Right renal cortex interstitium (tissue), 3 donors: Measurements from ENCODE around the gene SLC26A1. TPM values are rescaled to one million over a fixed set of nuclear protein-coding genes. Genes with fewer than 3 reads are reported as not detected.

ENCODE experiments used
- DNase-seq, 3 donors: peaks; one replicate each; pipeline ENCODE4 v3.0.0-alpha.2; 2013; ENCODE audit warnings: low read depth in 3 of 3, low spot score in 2 of 3
- polyA plus RNA-seq, 3 donors: library from polyadenylated mRNA; unstranded; fragments of 120-200 nt; gene quantifications; one replicate each; pipeline ENCODE4 v1.2.1, GENCODE V29; 2013; ENCODE audit not compliant: insufficient read length in 3 of 3

SLC26A1 gene
- polyA plus RNA-seq, 3 donors: 7.2 to 8.9 (median 7.7) TPM

DNA sequence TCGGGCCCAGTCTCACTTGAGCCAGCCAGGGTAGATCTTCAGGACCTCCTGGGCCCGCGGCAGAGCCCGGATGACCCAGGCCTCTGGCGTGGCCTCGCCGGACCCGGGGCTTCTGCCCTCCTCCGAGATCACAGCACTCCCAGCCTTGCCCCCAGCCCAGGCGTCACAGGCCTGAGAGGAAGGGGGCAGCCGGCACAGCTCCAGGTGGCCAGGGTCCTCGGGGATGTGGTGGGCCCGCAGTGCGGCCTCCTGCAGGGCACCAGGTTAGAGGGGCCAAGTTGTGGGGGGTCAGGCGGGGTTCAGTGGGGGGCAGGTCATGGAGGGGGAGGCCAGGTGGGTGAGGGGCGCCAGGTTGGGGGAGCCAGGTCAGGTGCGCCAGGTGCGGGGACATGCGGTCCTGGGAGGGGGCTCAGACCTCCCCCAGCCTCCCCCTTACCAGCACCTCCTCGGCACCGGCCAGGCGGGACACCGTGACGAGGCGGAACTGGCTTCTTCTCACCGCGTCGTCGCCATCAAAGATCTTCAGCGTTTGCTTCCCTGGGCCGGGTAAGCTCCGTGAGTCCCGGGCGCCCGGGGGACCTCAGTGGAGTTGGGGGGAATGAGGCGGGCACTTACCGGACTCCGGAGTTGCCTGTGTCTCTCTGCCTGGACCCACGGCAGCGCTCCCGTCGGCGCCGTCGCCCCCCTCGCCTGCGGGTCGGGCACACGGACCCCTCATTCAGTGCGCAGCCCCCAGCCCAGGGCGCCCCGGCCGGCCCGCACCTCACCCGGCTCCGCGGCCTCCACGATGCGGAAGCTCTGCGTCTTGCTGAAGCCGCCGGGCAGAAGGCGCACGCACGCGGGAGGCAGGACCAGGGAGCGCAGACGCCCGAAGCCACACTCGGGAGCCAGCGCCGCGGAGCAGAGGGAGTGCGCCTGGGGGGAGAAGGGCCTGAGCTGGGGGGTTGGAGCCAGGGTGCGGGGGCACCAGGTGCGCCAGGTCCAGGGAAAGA, 25.8 kb downstream of the SLC26A1 start:
- no peak for DNase-seq

DNA sequence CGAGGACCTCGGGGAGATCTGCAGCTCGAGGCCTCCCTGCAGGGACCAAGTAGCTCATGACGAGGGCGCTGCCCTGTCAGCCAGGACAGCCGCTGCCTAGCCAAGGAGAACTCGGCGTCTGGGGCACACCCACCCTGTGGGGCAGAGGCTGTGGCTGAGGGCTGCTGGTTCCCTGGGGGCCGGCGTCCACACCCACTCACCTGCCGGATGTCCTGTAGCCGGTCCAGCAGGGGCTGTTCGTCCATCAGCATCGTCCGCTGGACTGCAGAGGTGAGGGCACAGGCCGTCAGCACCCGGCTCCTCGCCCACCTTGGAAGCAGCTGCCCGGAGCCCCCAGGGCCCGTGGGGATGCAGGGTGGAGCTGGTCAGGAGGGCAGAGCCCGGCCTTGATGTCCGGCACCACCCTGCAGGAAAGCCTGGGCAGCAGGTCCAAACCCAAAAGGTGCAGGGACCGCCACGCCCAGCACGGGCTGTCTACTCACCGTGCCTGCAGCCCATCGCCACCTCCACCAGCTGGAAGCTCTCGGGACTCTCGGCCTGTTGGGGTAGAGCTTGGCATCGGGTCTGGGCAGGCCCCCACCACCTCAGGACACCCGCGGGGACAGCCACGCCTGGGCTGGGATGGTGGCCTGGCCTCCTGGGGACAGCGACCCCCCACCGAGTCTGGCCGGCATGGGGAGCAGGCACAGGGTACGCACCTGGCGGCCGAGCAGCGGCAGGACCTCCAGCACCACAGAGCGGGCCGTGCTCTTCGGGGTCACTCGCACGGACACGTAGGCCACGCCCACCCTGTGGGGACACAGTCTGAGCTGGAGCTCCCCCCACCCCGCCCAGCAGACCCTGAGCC, 26.7 kb downstream of the SLC26A1 start:
- DNase-seq: no peak

DNA sequence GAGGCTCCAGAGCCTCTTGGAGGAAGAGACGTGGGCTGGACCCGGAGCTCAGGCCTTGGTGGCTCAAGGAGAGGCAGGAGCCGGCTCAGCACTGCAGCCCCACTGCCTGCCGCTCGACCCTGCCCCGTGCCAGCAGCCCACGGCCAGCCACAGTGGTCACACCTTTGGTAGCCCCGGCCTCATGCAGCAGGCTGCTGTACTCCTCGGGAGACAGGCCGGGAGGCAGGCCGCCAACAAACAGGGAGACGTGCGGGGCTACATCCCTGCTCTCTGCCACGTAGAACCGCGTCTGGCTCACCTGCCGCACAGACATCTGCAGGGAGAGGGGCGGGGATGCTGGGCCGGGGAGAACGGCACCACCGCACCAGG, 27.5 kb downstream of the SLC26A1 start:
- no peak for DNase-seq

DNA sequence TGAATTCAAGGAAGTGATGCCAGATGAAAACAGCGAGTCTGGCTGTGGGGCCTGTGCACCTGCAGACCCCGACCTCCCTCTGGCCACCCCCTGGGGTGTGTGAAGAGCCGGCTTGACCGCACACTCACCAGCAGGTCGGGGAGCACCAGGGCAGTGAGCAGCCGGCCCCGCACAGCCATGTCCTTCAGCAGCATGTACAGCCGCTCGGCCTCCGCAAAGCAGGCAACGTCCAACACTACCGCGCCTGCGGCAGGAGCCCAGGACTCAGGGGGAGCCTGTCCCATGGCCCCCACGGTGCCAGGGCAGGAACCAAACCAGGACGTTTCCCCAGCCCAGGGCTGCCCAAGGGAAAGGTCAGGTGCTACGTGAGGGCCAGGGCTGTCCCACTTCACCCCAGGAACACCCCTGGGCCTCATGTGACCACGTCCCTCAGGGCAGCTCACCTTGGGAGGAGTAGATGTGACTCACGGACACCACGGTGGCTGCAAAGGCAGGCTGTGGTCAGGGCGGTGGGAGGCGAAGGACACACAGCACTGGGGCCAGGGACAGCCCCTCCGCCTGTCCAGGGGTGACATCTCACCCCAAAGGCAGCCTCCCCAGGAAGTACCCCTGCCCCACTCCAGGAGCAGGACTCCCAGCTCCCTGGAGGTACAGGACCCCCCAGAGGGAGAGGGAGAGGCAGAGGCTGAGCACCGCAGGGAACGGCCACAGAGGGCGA, 28.0 kb downstream of the SLC26A1 start:
- no peak for DNase-seq

DNA sequence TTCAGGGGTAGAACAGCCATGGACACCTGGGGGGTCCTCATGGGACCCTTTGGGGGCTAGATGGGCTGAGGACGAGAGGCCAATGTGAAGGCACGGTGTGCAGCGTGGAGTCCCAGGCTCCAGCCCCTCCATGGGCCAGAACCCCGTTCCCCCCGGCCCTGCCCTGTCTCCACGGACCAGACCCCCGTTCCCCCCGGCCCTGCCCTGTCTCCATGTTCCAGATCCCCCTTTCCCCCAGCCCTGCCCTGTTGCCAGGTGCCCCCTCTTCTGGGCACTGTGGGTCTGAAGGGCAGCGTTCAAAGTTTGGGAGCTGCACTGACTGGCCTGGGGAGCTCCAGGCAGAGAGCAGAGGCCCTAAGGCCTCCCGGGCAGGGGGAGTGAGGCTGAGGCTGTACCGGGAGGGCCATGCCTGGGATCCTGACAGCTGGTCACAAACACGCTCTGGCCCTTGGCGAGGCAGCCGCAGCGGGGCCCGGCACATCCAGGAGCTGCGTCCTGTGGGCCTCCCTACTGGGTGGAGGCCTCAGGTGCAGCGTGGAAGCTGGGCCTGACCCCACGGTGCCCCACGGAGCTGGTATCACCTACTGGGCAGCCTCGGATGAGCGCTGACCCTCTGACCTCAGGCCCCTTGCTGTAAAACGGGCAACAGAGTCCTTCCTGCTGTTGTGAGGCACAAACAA, 28.7 kb downstream of the SLC26A1 start:
- no peak for DNase-seq

DNA sequence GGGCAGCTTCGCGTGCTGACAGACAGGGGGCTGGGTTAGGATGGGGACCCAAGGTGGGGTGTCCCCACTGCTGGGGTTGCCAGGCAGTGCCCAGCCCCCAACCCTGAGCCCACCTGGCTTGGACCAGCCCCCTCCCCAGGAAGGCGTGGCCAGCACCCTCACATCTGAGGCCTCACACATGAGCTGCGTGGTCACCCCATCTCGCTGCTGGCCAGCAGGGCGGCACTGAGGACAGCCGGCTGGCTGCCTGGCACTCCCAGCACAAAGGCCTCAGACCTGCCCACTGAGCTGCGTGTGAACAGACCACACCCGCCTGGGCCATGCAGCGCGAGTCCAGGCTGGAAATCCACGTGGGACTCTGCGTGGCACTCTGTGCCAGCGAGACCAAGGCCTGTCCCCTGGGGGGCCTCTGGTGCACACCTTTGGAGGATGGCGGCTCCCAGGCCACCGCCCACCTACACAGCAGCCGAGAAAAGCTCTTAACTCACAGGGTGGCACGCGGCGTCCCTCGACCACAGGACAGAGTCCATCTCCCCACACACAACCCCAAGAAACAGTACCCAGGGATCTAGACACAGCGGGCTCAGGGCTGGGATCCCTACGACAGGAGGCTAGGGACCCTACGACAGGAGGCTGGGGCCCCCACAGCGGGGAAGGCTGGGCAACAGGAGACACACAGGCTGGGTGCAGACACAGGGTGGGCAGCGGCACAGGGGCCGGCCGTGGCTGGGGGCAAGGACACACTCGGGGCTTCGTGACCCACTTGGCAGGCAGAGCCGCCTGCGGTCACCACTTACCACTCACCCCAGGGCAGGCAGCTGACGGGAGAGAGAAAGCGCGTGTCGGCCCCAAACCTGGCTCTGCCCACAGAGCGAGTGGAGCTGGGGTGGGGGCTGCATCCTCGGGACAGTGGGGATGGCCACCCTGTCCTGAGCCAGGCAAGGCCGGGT, 29.7 kb downstream of the SLC26A1 start:
- DNase-seq: no peak

DNA sequence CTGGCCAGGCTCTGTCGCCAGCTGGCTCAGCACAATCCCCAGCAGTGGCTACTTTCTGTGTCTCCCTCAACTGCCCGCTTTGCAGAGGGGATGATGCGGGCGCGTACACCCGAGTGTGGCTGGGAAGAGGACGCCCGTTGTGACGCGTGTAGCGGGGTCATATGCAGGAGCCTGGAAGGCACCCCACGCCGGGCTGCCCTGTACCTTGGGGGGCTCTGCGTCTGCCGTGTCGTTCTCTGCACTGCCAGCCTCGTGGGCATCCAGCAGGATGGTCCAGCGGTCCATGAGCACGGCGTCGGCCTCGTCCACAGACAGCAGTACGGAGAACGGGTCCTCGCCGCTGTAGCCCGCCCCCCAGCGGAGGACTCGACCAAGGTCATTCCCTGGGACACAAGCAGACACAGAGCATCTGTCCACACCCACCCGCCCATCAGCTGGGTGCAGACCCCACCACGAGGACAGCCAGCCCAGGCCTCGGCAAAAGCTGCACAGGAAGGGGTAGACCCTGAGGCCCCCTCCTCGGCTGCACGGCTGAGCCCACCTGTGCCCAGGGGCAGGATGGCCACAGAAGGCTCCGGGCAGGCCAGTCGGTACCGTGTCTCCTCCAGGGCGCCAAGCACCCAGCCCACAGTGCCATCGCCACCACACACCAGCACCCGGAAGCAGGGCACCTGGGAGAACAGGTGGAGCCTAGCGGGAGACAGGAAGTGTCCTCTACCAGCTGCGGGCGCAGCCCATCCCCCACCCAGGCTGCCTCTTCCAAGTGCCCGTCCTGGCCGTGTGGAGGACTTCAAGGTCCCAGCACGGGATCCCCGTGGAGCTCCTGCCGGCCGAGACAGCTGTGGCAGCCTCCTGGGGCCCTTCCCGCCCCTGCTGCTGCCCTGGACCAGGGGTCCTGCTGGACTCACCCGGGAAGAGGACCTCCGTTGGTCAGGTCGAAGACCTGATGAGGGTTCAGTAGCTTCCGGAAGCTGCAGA, 30.7 kb downstream of the SLC26A1 start:
- no peak for DNase-seq

DNA sequence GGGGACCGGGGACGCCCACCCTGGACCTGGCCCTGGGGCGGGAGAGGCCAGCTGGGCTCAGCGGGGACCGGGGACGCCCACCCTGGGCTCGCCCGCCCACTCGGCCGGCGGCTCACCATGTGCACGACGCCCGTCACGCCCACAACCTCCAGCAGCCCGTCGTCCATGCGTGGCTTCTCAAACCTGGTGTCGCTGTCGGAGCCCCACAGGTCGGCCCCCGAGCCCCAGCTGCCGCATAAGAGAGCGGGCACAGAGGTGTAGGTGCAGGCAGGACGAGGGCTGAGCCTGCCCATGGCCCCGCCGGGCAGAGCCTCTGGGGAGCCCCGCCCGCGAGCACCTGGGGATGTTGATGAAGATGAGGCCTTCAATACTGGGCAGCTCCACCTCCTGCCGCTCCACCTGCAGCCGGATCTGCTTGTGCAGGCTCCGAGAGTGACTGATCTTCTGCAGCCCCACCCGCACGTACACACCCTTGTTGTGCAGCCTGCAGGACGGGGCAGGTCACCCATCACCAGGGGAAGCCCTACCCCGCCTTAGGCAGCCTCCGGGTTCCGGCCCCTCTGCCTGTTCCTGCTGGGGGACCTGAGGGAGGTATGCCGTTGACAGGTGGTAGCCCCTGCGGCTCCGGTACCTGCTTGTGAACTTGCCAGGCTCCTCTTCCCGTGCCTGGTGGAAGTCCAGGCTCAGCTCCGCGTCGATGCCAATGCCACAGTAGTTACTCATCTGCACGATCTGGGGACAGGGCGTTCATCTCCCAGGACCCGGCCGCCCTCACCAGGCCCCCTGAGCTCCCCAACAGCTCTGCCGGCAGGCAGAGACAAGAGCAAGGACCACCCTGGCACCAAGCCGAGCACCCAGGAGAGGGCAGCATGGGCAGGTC, 31.6 kb downstream of the SLC26A1 start:
- no peak for DNase-seq

DNA sequence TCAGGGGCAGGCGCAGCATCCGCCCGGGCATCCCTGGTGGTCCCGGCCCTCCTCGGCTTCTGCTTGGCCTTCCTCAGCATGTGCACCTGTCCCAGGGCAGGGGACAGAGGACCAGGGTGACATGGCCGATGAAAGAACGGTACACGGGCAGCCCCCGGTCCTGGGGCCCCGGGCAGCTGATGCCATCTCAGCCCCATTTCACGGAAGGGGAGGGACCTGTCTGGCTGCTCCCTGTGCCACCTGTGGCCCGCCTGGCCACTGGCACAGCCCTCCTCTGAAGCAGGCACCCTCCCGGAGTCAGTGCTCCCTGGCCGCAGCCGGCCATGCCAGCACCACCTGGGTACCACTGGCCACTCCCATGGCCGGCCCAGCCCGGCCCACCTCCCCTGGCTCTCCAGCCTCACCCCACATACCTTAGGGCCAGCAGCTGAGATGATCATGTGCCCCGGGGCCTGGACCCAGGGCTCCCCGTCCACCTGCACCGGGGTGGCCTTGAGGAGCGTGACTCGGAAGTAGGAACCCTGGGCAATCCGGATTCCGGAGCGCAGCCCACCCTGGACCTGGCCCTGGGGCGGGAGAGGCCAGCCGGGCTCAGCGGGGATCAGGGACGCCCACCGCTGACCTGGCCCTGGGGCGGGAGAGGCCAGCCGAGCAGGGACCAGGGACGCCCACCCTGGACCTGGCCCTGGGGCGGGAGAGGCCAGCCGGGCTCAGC, 32.4 kb downstream of the SLC26A1 start:
- no peak for DNase-seq

DNA sequence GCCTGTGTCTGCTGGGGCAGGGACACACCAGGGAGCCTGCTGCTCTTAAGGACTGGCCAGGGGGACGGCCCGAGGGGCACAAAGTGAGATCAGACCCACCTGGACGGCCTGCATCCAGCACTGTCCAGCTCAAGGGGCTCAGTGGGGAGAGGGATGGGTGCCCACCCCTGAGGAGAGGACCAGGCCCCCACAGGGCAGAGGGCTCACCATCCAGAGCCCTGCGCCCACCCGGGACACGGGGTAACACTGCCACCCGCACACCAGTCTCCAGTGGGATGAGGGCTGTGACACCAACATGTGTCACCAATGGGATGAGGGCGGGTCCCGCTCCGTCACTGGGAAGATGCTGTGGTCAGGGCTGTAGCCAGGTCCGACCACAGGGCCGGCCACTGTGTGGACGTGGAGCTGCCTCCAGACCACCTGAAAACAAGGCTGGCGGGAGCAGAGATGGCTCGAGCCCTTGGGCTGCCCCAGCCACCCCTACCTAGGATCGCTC, 33.0 kb downstream of the SLC26A1 start:
- no peak for DNase-seq

DNA sequence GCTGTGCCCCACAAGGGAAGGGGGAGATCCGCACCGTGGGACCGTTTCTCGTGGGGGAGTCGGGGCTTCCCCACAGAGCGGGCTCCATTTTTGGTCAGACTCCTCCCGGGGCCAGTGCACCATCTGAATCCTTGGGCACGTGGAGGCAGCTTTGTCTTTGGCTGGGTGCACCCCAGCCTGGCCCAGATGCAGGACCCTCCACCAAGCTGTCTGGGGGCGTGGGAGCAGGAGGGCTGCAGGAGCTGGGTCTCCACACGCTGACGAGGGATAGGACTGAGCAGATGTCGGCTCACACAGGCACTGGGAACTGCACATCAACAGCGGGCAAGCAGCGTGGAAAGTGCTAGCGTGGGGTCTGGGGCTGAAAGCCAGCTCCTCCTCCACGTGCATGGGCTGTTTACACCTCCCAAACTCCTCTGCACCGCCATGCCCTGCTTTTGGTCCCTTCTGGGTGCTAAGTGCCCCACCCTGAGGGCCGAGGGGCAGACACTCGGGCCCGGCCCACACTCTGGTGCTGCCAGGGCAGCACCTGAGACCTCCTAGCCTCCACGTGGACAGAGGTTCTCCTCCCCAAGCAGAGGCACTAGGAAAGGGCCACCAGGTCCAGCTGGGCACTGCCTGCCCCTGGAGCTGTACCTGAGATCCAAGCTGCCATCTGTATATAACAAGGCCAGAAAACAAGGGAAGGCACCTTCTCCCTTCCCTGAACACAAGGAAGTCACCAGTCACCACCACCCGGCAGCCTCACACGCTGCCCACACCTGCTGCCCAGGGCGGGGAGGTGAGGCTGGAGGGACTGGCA, 33.7 kb downstream of the SLC26A1 start:
- no peak for DNase-seq

DNA sequence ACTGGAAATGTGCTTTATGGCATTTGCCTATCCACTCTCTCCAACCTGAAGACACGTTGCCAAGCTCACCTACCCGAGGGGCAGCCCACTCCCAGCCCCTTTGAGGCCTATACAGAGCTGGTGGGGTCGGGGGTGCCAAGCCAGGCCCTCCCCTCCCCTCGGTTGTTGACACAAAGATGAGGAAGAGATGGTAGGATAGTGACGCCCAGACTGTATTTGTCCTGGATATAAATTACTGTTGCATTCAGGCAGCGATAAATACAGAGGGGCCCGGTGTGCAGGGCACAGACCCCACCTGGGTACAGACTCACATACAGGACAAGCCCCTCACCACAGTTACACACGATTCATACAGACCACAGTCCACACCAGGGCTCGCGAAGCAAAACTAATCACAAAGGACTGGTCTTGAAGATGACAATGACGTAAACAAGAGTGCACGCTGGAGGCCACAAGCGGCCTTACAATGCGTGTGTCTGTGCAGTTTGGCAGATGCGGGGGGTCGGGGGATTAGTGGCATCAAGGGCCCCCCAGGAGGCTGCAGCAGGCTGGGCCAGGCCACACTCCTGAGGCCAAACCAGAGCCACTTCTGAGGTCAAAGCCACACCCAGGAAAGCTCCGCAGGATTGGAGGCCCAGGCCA, 34.4 kb downstream of the SLC26A1 start:
- DNase-seq: no peak

DNA sequence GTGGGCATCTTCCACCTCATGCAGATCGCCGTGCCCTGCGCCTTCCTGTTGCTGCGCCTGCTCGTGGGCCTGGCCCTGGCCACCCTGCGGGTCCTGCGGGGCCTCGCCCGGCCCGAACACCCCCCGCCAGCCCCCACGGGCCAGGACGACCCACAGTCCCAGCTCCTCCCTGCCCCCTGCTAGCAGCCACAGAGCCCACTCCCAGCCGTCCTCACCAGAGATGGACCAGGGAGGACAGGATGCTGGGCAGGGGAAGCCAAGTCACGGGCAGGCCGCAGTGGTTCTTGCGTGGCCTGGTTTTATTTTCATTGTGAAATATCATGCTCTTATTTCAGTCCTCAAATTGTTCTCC, 34.9 kb downstream of the SLC26A1 start:
- no peak for DNase-seq

DNA sequence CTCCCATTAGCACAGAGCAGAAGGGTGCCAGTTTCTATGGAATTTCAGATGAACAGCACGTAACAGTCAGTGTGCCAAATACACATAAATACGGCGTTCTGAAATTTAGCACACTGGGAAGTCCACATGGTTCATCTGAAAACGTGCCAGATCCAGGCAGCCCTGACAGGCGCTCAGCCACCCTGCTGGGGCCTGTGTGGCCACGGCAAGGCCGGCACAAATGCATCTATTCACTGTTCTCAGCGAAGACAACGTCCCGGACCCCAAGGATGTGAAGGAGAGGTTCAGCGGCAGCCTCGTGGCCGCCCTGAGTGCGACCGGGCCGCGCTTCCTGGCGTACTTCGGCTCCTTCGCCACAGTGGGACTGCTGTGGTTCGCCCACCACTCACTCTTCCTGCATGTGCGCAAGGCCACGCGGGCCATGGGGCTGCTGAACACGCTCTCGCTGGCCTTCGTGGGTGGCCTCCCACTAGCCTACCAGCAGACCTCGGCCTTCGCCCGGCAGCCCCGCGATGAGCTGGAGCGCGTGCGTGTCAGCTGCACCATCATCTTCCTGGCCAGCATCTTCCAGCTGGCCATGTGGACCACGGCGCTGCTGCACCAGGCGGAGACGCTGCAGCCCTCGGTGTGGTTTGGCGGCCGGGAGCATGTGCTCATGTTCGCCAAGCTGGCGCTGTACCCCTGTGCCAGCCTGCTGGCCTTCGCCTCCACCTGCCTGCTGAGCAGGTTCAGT, 35.5 kb downstream of the SLC26A1 start:
- DNase-seq: no peak

DNA sequence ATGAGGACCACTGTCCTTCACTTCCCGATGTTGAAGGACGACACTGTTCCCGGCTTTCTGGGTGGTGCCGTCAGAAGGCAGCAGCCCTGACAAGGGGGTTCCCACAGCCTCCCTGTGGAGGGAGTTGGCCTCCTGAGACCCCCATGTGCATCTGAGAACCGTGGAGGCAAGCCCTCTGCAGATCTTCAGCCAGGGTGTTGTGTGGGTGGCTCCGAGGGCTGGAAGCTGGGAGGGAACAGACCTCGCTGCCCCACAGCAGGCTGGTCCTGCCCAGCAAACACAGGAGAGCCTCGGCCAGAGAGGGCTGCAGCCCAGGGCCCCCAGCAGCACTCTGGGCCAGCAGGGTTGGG, 36.0 kb downstream of the SLC26A1 start:
- DNase-seq: no peak
